Panc1 (cell line): ENCODE measurements around the gene FNIP1. TPM values are rescaled to one million over a fixed set of nuclear protein-coding genes. Genes with fewer than 3 reads are reported as not detected.

Experiments
- ATAC-seq: fragments of 200-7000 bp; cut with Tn5 transposase; 2 replicates; pipeline ENCODE4 v1.9.1; 2020; ENCODE audit warnings: mild to moderate bottlenecking, moderate library complexity
- BruUV-seq: library from RNA; stranded (reverse); fragments of 400-500 nt; replicated peaks from 2 replicates; lab custom pipeline; 2021; lab: Mats Ljungman, UMichigan
- CTCF ChIA-PET: fragments of 300-600 bp; sonication (Branson Sonifier 250); formaldehyde crosslinking; loops from one replicate; lab custom pipeline; 2022; ENCODE audit warnings: antibody characterized with exemption; lab: Charles Lee
- POLR2A ChIA-PET: fragments of 300-600 bp; sonication (Branson Sonifier 250); formaldehyde crosslinking; loops from one replicate; lab custom pipeline; 2022; ENCODE audit warnings: antibody characterized with exemption; lab: Charles Lee
- DNase-seq: peaks from one replicate; pipeline ENCODE4 v3.0.0-alpha.2; 2010; ENCODE audit warnings: low read depth, low spot score
- H3K27ac ChIP-seq: 2 replicates; pipeline ENCODE4 v1.5.1; 2011; ENCODE audit warnings: mild to moderate bottlenecking, low read length, inconsistent platforms
- H3K27me3 ChIP-seq: fragments of 200-500 bp; sonication (Bioruptor generic); 2 replicates; pipeline ENCODE4 v1.6.0; 2014; ENCODE audit warnings: low read length, inconsistent platforms; ENCODE audit not compliant: control insufficient read depth, insufficient read depth
- H3K36me3 ChIP-seq: fragments of 200-500 bp; sonication (Bioruptor generic); 2 replicates; pipeline ENCODE4 v1.5.1; 2014; ENCODE audit warnings: inconsistent platforms, mild to moderate bottlenecking, low read length, moderate library complexity; ENCODE audit not compliant: control insufficient read depth, insufficient read depth
- H3K4me1 ChIP-seq: 2 replicates; pipeline ENCODE4 v1.5.1; 2011; ENCODE audit warnings: inconsistent platforms, mild to moderate bottlenecking, low read length, moderate library complexity; ENCODE audit not compliant: control insufficient read depth, insufficient read depth
- H3K4me3 ChIP-seq, 2 experiments: 2 replicates each; pipeline ENCODE4 v1.5.1; 2011 to 2012; ENCODE audit warnings: low read depth in 2 of 2, low read length in 2 of 2, mild to moderate bottlenecking in 2 of 2, inconsistent platforms in 1 of 2, moderate library complexity in 1 of 2
- H3K9me3 ChIP-seq: fragments of 200-500 bp; sonication (Bioruptor generic); 2 replicates; pipeline ENCODE4 v1.5.1; 2014; ENCODE audit warnings: low read depth, mild to moderate bottlenecking, inconsistent platforms, low read length, moderate library complexity; ENCODE audit not compliant: control insufficient read depth, insufficient read depth
- CTCF ChIP-seq: fragments of 450-650 bp; IDR thresholded peaks from 2 replicates; pipeline ENCODE4 v1.5.1; 2017; ENCODE audit warnings: mild to moderate bottlenecking
- POLR2AphosphoS5 ChIP-seq: IDR thresholded peaks from 2 replicates; pipeline ENCODE4 v1.6.1; 2012; ENCODE audit warnings: mild to moderate bottlenecking, low read depth, low read length, moderate library complexity
- REST ChIP-seq, 2 experiments: IDR thresholded peaks; 2 replicates each; pipeline ENCODE4 v1.6.1; 2011 to 2012; ENCODE audit warnings: low read depth in 2 of 2, control low read depth in 1 of 2, low read length in 1 of 2, mild to moderate bottlenecking in 1 of 2, moderate library complexity in 1 of 2; ENCODE audit not compliant: insufficient read depth in 1 of 2
- SIN3A ChIP-seq: IDR thresholded peaks from 2 replicates; pipeline ENCODE4 v1.6.1; 2012; ENCODE audit warnings: low read depth, mild to moderate bottlenecking, low read length, moderate library complexity, borderline replicate concordance; ENCODE audit not compliant: insufficient read depth
- TCF7L2 ChIP-seq: IDR thresholded peaks from 2 replicates; pipeline ENCODE4 v1.6.1; 2011; ENCODE audit warnings: mild to moderate bottlenecking, low read depth, low read length, inconsistent platforms
- in situ Hi-C: cut with HindIII; loops from 2 replicates; pipeline ENCODE4 v1.10.0; 2016; ENCODE audit warnings: low sequenced_read_pairs, low pct_unique_long_range_greater_than_20kb
- intact Hi-C: fragments of 100-400 bp; cut with micrococcal nuclease; formaldehyde crosslinking; loops from one replicate; pipeline ENCODE4 v1.10.0; 2022; ENCODE audit not compliant: unreplicated experiment
- total RNA-seq: library from RNA; stranded (reverse); gene quantifications from one replicate; pipeline ENCODE4 v1.2.1, GENCODE V29; 2021; ENCODE audit not compliant: unreplicated experiment

The FNIP1 gene
- total RNA-seq, 1 experiment from 2014 or later: 48.3 TPM

DNA sequence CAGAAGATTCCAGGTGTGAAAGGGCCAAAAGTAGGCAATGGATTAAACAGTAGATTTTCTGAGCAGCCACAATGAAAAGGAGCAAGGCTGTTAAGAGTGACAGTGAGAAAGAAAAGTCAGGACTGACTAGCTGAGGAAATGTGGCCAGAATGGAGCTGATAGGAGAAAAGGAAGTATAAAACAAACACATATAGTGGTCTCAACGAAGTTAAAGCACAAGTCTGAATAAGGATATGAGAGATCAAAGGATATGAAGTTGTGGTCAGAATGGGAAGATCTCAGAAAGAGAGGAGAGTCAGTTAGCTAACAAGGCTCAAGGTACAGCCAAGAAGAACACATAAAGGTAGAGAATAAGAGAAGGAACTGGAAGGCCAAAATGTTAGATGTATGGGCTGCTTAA is 39.9 kb downstream of the FNIP1 start:
- Histone ChIP-seq H3K4me3 (no peak overlapping the region), H3K9me3 (no peaks in the 10 kb centered on the region), H3K4me1 (no peaks in the 10 kb centered on the region; the same call in 1 of the 2 replicates), H3K27ac (no peak overlapping the region), H3K36me3 (no peaks in the 10 kb centered on the region), H3K27me3 (no peaks in the 10 kb centered on the region)
- POLR2A ChIA-PET: no interaction called here
- in situ Hi-C loops: no loop called here
- no peak for DNase-seq
- intact Hi-C loops: no loop called here
- TF ChIP-seq REST (IDR thresholded peaks at IDR 0.05; ENCODE audit: insufficient read depth in 1 of 2, low read depth in 2 of 2, low read length in 1 of 2) (no peak), POLR2AphosphoS5 (no peak), CTCF (no peak), SIN3A (no peak), TCF7L2 (no peak)
- CTCF ChIA-PET: no interaction called here
- no peak for ATAC-seq
- no TSS peak for BruUV-seq

DNA sequence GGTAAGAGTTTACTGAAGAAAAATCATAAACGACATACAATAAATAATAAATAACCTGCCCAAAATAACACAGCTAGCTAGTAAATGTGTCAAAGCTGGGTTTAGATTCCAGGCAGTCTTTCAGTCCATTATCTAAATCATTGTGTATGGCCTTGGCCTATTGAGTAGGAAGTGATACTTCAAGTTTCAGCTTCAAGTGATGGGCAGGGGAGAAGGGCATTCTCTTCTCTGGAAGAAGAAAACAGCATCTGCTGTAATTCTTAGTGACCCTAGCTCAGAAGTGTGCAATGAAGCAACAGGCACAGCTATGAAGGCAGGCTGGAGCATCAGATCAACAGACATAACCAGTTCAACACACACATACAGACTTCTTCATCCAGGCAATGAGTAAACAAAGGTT is 42.5 kb downstream of the FNIP1 start:
- no peaks in the 10 kb centered on the region; the same call in 1 of the 2 replicates for H3K4me1 ChIP-seq
- BruUV-seq: no TSS peak
- ATAC-seq: 0 out of 2 replicates have a peak, but pooled peaks have one; percentile 12
- in situ Hi-C loops (no loop called here), intact Hi-C loops (no loop called here)
- DNase-seq: no peak
- TF ChIP-seq POLR2AphosphoS5 (no peak), TCF7L2 (no peak), CTCF (no peak), REST (IDR thresholded peaks at IDR 0.05; ENCODE audit: insufficient read depth in 1 of 2, low read depth in 2 of 2, low read length in 1 of 2) (no peak), SIN3A (no peak)
- H3K4me3 ChIP-seq: no peak overlapping the region
- ChIA-PET CTCF (no interaction called here), POLR2A (no interaction called here)
- no peaks in the 10 kb centered on the region for H3K9me3 ChIP-seq
- H3K27me3 ChIP-seq: no peaks in the 10 kb centered on the region
- H3K36me3 ChIP-seq: no peaks in the 10 kb centered on the region
- H3K27ac ChIP-seq: no peak overlapping the region
